K562 (cell line): Measurements from ENCODE around the gene DRD2.

Source experiments
- POLR2A ChIP-seq: fragments of 450-650 bp; conservative IDR thresholded peaks from 2 replicates; pipeline ENCODE4 v1.6.1; 2016
- RAD51 ChIP-seq: fragments of 450-650 bp; IDR thresholded peaks from 2 replicates; pipeline ENCODE4 v1.7.1; 2016; ENCODE audit warnings: low read depth, mild to moderate bottlenecking, borderline replicate concordance
- TF ChIP-seq, protein P1 (sequence below): sonication (generic); formaldehyde crosslinking; IDR thresholded peaks from 2 replicates; pipeline ENCODE4 v1.8.0; 2022; ENCODE audit warnings: mild to moderate bottlenecking, missing genetic modification reagents

DNA sequence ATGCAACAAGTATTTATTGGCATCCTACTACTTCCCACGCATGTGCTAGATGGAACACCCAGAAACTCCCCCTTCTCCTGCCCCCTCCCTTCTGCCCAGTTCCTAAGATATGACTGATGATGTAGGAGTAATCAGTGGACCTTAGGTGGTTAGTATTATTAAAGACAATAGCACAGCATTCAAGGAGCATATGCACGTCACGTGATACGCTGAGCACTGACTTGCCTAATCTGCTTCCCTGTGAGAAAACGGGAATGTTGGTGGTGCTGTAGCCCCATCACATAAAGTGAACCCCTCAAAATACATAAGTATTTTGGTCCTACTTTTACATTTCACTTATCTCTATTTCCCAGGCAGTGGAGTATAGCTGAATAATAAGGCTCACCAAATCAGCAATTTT is 12.4 kb downstream of the DRD2 start:
- TF ChIP-seq, protein P1, sequence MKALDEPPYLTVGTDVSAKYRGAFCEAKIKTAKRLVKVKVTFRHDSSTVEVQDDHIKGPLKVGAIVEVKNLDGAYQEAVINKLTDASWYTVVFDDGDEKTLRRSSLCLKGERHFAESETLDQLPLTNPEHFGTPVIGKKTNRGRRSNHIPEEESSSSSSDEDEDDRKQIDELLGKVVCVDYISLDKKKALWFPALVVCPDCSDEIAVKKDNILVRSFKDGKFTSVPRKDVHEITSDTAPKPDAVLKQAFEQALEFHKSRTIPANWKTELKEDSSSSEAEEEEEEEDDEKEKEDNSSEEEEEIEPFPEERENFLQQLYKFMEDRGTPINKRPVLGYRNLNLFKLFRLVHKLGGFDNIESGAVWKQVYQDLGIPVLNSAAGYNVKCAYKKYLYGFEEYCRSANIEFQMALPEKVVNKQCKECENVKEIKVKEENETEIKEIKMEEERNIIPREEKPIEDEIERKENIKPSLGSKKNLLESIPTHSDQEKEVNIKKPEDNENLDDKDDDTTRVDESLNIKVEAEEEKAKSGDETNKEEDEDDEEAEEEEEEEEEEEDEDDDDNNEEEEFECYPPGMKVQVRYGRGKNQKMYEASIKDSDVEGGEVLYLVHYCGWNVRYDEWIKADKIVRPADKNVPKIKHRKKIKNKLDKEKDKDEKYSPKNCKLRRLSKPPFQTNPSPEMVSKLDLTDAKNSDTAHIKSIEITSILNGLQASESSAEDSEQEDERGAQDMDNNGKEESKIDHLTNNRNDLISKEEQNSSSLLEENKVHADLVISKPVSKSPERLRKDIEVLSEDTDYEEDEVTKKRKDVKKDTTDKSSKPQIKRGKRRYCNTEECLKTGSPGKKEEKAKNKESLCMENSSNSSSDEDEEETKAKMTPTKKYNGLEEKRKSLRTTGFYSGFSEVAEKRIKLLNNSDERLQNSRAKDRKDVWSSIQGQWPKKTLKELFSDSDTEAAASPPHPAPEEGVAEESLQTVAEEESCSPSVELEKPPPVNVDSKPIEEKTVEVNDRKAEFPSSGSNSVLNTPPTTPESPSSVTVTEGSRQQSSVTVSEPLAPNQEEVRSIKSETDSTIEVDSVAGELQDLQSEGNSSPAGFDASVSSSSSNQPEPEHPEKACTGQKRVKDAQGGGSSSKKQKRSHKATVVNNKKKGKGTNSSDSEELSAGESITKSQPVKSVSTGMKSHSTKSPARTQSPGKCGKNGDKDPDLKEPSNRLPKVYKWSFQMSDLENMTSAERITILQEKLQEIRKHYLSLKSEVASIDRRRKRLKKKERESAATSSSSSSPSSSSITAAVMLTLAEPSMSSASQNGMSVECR: no peak
- TF ChIP-seq RAD51: peak; percentile 67; the same call in 1 of the 2 replicates
- no peak for TF ChIP-seq POLR2A
